ENCODE measurements around the gene UBAC2. TPM values are rescaled to one million over a fixed set of nuclear protein-coding genes. Genes with fewer than 3 reads are reported as not detected.
"Not testable (repeated sequence)": the region's sequence is repeated elsewhere in the genome, so short reads cannot be mapped to it uniquely, and the experiment has no call there.

Gene UBAC2
- total RNA-seq, 1 donor from 2014 or later: 57.7 TPM

- no peak for DNase-seq (ENCODE audit: extremely low spot score in 2 of 2)
- H3K27ac ChIP-seq: no peak overlapping the region
- no peaks in the 10 kb centered on the region for H3K4me1 ChIP-seq
- H3K4me3 ChIP-seq: no peak overlapping the region
- H3K9me3 ChIP-seq: no peaks in the 10 kb centered on the region
- TF ChIP-seq POLR2AphosphoS5 (IDR thresholded peaks at IDR 0.05; ENCODE audit: insufficient read depth in 1 of 2, low read depth in 1 of 2): no peak
- TF ChIP-seq CTCF (IDR thresholded peaks at IDR 0.05): no peak
- no peak for TF ChIP-seq POLR2A (IDR thresholded peaks at IDR 0.05)
- intact Hi-C loops (cut with DNase I): no loop called here
- no peaks in the 10 kb centered on the region for H3K36me3 ChIP-seq
- no peaks in the 10 kb centered on the region for H3K27me3 ChIP-seq
Observed at GRCh38 chr13:99404005-99404755, 203.5 kb downstream of the UBAC2 start.

- no peaks in the 10 kb centered on the region for H3K4me1 ChIP-seq
- no peaks in the 10 kb centered on the region for H3K27me3 ChIP-seq
- H3K4me3 ChIP-seq: no peak overlapping the region
- intact Hi-C loops (cut with DNase I): no loop called here
- H3K9me3 ChIP-seq: no peaks in the 10 kb centered on the region
- no peak for DNase-seq (ENCODE audit: extremely low spot score in 2 of 2)
- no peak for TF ChIP-seq CTCF (IDR thresholded peaks at IDR 0.05)
- no peaks in the 10 kb centered on the region for H3K36me3 ChIP-seq
- no peak overlapping the region for H3K27ac ChIP-seq
Observed at GRCh38 chr13:99405966-99406365, 205.3 kb downstream of the UBAC2 start.

- intact Hi-C loops (cut with DNase I): no loop called here
- Histone ChIP-seq H3K27me3 (no peaks in the 10 kb centered on the region), H3K4me3 (no peak overlapping the region), H3K4me1 (no peaks in the 10 kb centered on the region), H3K27ac (no peak overlapping the region), H3K9me3 (no peaks in the 10 kb centered on the region), H3K36me3 (no peaks in the 10 kb centered on the region)
- DNase-seq (ENCODE audit: extremely low spot score in 2 of 2): no peak
- TF ChIP-seq POLR2A (IDR thresholded peaks at IDR 0.05) (no peak), CTCF (IDR thresholded peaks at IDR 0.05) (no peak), POLR2AphosphoS5 (IDR thresholded peaks at IDR 0.05; ENCODE audit: insufficient read depth in 1 of 2, low read depth in 1 of 2) (no peak)
Observed at GRCh38 chr13:99406799-99407201, 206.1 kb downstream of the UBAC2 start.

- DNase-seq (ENCODE audit: extremely low spot score in 2 of 2): no peak
- Histone ChIP-seq H3K27ac (no peak overlapping the region), H3K36me3 (no peaks in the 10 kb centered on the region), H3K27me3 (no peaks in the 10 kb centered on the region), H3K4me1 (no peaks in the 10 kb centered on the region), H3K9me3 (no peaks in the 10 kb centered on the region), H3K4me3 (no peak overlapping the region)
- TF ChIP-seq POLR2AphosphoS5 (IDR thresholded peaks at IDR 0.05; ENCODE audit: insufficient read depth in 1 of 2, low read depth in 1 of 2) (no peak), CTCF (IDR thresholded peaks at IDR 0.05) (no peak), POLR2A (IDR thresholded peaks at IDR 0.05) (no peak)
- intact Hi-C loops (cut with DNase I): no loop called here
Observed at GRCh38 chr13:99407906-99408702, 207.4 kb downstream of the UBAC2 start.

- H3K36me3 ChIP-seq: no peaks in the 10 kb centered on the region
- TF ChIP-seq CTCF (IDR thresholded peaks at IDR 0.05) (no peak), POLR2A (IDR thresholded peaks at IDR 0.05) (no peak), POLR2AphosphoS5 (IDR thresholded peaks at IDR 0.05; ENCODE audit: insufficient read depth in 1 of 2, low read depth in 1 of 2) (no peak)
- H3K4me1 ChIP-seq: no peaks in the 10 kb centered on the region
- intact Hi-C loops (cut with DNase I): no loop called here
- no peak overlapping the region for H3K4me3 ChIP-seq
- no peaks in the 10 kb centered on the region for H3K9me3 ChIP-seq
- H3K27me3 ChIP-seq: no peaks in the 10 kb centered on the region
- no peak for DNase-seq (ENCODE audit: extremely low spot score in 2 of 2)
- no peak overlapping the region for H3K27ac ChIP-seq
Observed at GRCh38 chr13:99408703-99409000, 208.0 kb downstream of the UBAC2 start.

GRCh38 chr13:99409461-99410083, 208.9 kb downstream of the UBAC2 start:
- H3K9me3 ChIP-seq; H3K4me1 ChIP-seq; intact Hi-C loops (cut with DNase I); H3K27ac ChIP-seq; H3K27me3 ChIP-seq; H3K36me3 ChIP-seq; DNase-seq (ENCODE audit: extremely low spot score in 2 of 2); H3K4me3 ChIP-seq: not testable (repeated sequence)
